D341Med (cell line): Measurements from ENCODE around the gene HDAC9.

ENCODE experiments used
- DNase-seq: peaks from one replicate; pipeline ENCODE4 v3.0.0; 2012; ENCODE audit warnings: low spot score

The HDAC9 gene

GRCh38 chr7:18495412-18496340 is at the start of gene HDAC9:
Gene HDAC9 (plus strand): TSS chr7:18495749. CDS start chr7:18496303, 554 bp downstream.
- no peak for DNase-seq

GRCh38 chr7:18445916-18446520 is 49.5 kb upstream of the HDAC9 start:
- no peak for DNase-seq

- no peak for DNase-seq
Observed at GRCh38 chr7:18450019-18450418, 45.5 kb upstream of the HDAC9 start.

GRCh38 chr7:18455606-18456005 is 39.9 kb upstream of the HDAC9 start:
- no peak for DNase-seq

GRCh38 chr7:18457832-18458231 is 37.7 kb upstream of the HDAC9 start:
- DNase-seq, result no peak

- no peak for DNase-seq
Observed at GRCh38 chr7:18458830-18459229, 36.7 kb upstream of the HDAC9 start.

GRCh38 chr7:18459484-18460245 is 35.9 kb upstream of the HDAC9 start:
- DNase-seq, result no peak

GRCh38 chr7:18461785-18462467 is 33.6 kb upstream of the HDAC9 start:
- DNase-seq, result no peak

GRCh38 chr7:18464830-18465229 is 30.7 kb upstream of the HDAC9 start:
- DNase-seq, result no peak

GRCh38 chr7:18467011-18467410 is 28.5 kb upstream of the HDAC9 start:
- no peak for DNase-seq

GRCh38 chr7:18468795-18469194 is 26.8 kb upstream of the HDAC9 start:
- DNase-seq, result no peak

GRCh38 chr7:18469316-18469715 is 26.2 kb upstream of the HDAC9 start:
- DNase-seq, result no peak

GRCh38 chr7:18471476-18472160 is 23.9 kb upstream of the HDAC9 start:
- no peak for DNase-seq

GRCh38 chr7:18472161-18472483 is 23.4 kb upstream of the HDAC9 start:
- no peak for DNase-seq

GRCh38 chr7:18473119-18473518 is 22.4 kb upstream of the HDAC9 start:
- DNase-seq, result no peak

GRCh38 chr7:18474944-18475343 is 20.6 kb upstream of the HDAC9 start:
- no peak for DNase-seq

- DNase-seq, result no peak
Observed at GRCh38 chr7:18475488-18475887, 20.1 kb upstream of the HDAC9 start.

- no peak for DNase-seq
Observed at GRCh38 chr7:18481776-18482175, 13.8 kb upstream of the HDAC9 start.

GRCh38 chr7:18488049-18488448 is 7.5 kb upstream of the HDAC9 start:
- DNase-seq, result no peak

- DNase-seq, result no peak
Observed at GRCh38 chr7:18489624-18490023, 5.9 kb upstream of the HDAC9 start.

- DNase-seq, result no peak
Observed at GRCh38 chr7:18491871-18492270, 3.7 kb upstream of the HDAC9 start.

- DNase-seq, result no peak
Observed at GRCh38 chr7:18494406-18494805, 1.1 kb upstream of the HDAC9 start.
